ENCODE measurements around the gene AXL.

Gene AXL

DNA sequence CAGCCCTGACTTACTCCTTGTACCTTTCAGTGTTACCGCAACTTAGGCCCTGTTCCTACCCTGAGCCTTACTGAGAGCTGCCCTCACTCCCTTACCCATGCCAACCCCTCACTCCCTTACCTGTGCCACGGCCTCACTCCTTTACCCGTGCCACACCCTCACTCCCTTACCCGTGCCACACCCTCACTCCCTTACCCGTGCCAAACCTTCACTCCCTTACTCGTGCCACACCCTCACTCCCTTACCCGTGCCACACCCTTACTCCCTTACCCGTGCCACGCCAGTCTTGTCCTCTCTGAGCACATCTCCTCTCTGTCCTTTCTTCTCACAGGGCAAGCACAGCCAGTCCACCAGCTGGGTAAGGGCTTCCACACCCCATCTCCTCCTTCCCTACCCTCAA lies 20.3 kb downstream of the AXL start:
- no peak overlapping the region for H3K4me3 ChIP-seq (ENCODE audit: low read length)
- DNase-seq (ENCODE audit: low read depth) = no peak
- TF ChIP-seq, protein P1, sequence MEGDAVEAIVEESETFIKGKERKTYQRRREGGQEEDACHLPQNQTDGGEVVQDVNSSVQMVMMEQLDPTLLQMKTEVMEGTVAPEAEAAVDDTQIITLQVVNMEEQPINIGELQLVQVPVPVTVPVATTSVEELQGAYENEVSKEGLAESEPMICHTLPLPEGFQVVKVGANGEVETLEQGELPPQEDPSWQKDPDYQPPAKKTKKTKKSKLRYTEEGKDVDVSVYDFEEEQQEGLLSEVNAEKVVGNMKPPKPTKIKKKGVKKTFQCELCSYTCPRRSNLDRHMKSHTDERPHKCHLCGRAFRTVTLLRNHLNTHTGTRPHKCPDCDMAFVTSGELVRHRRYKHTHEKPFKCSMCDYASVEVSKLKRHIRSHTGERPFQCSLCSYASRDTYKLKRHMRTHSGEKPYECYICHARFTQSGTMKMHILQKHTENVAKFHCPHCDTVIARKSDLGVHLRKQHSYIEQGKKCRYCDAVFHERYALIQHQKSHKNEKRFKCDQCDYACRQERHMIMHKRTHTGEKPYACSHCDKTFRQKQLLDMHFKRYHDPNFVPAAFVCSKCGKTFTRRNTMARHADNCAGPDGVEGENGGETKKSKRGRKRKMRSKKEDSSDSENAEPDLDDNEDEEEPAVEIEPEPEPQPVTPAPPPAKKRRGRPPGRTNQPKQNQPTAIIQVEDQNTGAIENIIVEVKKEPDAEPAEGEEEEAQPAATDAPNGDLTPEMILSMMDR (IDR thresholded peaks at IDR 0.05; ENCODE audit: insufficient read depth, low read depth, low read length, missing control alignments) = no peak

DNA sequence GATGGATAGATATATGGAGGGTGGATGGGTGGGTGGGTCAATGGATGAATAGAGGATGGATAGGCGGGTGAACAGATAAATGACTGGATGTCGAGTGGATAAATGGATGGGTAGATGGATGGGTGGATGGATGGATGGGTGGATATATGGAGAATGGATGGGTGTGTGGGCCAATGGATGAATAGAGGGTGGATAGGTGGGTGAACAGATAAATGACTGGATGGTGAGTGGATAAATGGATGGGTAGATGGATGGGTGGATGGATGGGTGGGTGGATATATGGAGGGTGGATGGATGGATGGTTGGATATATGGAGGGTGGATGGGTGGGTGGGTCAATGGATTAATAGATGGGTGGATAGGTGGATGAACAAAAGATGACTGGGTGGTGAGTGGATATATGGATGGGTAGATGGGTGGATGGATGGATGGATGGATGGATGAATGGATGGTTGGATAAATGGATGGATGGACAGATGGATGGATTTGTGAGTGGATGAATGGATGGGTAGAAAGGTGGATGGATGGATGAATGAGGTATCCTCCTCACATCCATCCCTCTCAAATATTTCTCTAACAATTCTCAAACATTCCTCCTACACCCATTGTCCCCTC lies 21.0 kb downstream of the AXL start:
- H3K4me3 ChIP-seq (ENCODE audit: low read length) = no peak overlapping the region
- TF ChIP-seq, protein P1 (IDR thresholded peaks at IDR 0.05; ENCODE audit: insufficient read depth, low read depth, low read length, missing control alignments) = no peak
- DNase-seq (ENCODE audit: low read depth) = no peak

DNA sequence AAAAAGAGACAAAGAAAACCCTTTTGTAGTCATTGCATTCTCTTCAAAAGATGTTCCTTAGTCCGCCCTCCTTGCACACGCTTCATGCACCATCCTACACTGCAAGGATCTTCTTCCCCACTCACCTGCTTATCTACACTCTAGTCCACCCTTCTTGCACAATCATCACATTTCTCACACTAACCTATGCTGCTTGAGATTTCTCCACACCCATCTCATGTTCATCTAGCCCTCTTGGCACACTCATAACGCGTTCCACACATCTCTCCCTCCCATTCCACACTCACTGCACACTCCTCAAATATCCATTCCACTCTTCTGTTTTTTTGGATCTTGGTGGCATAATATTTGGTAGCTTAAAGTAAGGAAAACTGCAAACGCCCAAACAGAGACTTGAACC lies 22.8 kb downstream of the AXL start:
- no peak for DNase-seq (ENCODE audit: low read depth)
- TF ChIP-seq, protein P1 (IDR thresholded peaks at IDR 0.05; ENCODE audit: insufficient read depth, low read depth, low read length, missing control alignments) = no peak
- H3K4me3 ChIP-seq (ENCODE audit: low read length) = no peak overlapping the region

DNA sequence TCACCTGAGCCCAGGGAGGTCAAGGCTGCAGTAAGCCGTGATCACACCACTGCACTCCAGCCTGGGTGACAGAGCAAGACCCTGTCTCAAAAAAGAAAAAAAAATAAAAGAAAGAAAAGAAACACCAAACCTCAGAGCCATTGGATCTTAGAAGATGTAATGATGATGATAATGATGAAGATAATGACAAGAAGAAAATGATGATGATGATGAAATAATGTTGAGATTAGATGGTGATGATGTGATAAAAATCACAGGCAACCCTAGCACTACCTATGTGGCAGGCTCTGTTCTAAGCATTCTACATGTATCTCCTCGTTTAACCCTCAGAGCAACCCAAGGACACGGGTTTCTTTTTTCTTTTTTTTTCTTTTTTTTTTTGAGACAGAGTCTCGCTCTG lies 25.1 kb downstream of the AXL start:
- TF ChIP-seq, protein P1 (IDR thresholded peaks at IDR 0.05; ENCODE audit: insufficient read depth, low read depth, low read length, missing control alignments) = no peak
- DNase-seq (ENCODE audit: low read depth) = no peak
- no peak overlapping the region for H3K4me3 ChIP-seq (ENCODE audit: low read length)

DNA sequence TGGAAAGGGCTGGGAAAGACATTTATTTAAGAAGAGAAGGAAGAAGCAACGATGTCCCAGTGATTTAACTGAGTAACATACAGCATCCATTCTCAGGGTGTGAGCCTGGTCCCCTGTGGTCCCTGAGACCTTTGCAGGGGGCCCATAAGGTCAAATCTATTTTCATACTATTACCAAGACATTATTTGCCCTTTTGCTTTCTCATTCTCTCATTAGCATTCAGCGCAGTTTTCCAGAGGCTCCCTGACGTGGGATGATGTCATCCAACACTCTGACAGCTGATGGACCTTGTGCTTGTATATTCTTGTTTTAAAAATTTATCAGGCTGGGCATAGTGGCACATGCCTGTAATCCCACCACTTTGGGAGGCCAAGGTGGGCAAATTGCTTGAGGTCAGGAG lies 26.8 kb downstream of the AXL start:
- no peak for DNase-seq (ENCODE audit: low read depth)
- H3K4me3 ChIP-seq (ENCODE audit: low read length) = no peak overlapping the region
- TF ChIP-seq, protein P1 (IDR thresholded peaks at IDR 0.05; ENCODE audit: insufficient read depth, low read depth, low read length, missing control alignments) = no peak

- TF ChIP-seq, protein P1 (IDR thresholded peaks at IDR 0.05; ENCODE audit: insufficient read depth, low read depth, low read length, missing control alignments) = no peak
- no peak overlapping the region for H3K4me3 ChIP-seq (ENCODE audit: low read length)
- no peak for DNase-seq (ENCODE audit: low read depth)
These were observed 29.9 kb downstream of the AXL start for GRCh38 chr19:41248895-41249294.

- TF ChIP-seq, protein P1 (IDR thresholded peaks at IDR 0.05; ENCODE audit: insufficient read depth, low read depth, low read length, missing control alignments) = no peak
- peak; percentile 53 for DNase-seq (ENCODE audit: low read depth)
- H3K4me3 ChIP-seq (ENCODE audit: low read length) = no peak overlapping the region
These were observed 30.8 kb downstream of the AXL start for GRCh38 chr19:41249707-41250423.
